SK-N-SH (cell line): ENCODE data around the gene RAB22A. TPM values are rescaled to one million over a fixed set of nuclear protein-coding genes. Genes with fewer than 3 reads are reported as not detected.

Source experiments
- CTCF ChIA-PET: fragments of 300-600, 350-600 bp; formaldehyde crosslinking; extraction: SDS; loops from one replicate; lab custom pipeline; 2021; lab: Yijun Ruan, JAX
- POLR2A ChIA-PET: fragments of 350-600 bp; sonication (Branson Sonifier 250); formaldehyde crosslinking; extraction: SDS; loops from one replicate; lab custom pipeline; 2020; ENCODE audit warnings: antibody characterized with exemption, inconsistent platforms; lab: Yijun Ruan, JAX
- DNase-seq: peaks from one replicate; pipeline ENCODE4 v3.0.0; 2012
- H2AFZ ChIP-seq: fragments of 200-600 bp; sonication (generic); 2 replicates; pipeline ENCODE4 v1.8.1; 2016; ENCODE audit warnings: antibody characterized with exemption, mild to moderate bottlenecking, low read depth
- H3F3A ChIP-seq: fragments of 200-600 bp; sonication (generic); replicated peaks from 2 replicates; pipeline ENCODE3; 2016; ENCODE audit warnings: antibody characterized with exemption, mild to moderate bottlenecking; ENCODE audit not compliant: insufficient read depth
- H3K27ac ChIP-seq, 2 experiments: fragments of 200-500 bp in 1 of 2; fragments of 200-600 bp in 1 of 2; sonication (Bioruptor generic) in 1 of 2; sonication (generic), shearing (Covaris generic) in 1 of 2; 2 replicates each; pipeline versions ENCODE4 v1.5.1 to v1.6.1; 2014 to 2016; ENCODE audit warnings: low read depth in 2 of 2, inconsistent platforms in 1 of 2, low read length in 1 of 2, mild to moderate bottlenecking in 1 of 2, mixed read lengths in 1 of 2
- H3K27me3 ChIP-seq: fragments of 200-600 bp; sonication (generic), shearing (Covaris generic); 2 replicates; pipeline ENCODE4 v1.6.1; 2016; ENCODE audit warnings: mixed run types; ENCODE audit not compliant: insufficient read depth
- H3K36me3 ChIP-seq, 2 experiments: fragments of 200-500 bp in 1 of 2; fragments of 200-600 bp in 1 of 2; sonication (Bioruptor generic) in 1 of 2; sonication (generic) in 1 of 2; replicated peaks in 1 of 2; 2 replicates each; pipeline versions ENCODE3 to v1.5.1; 2014 to 2016; ENCODE audit warnings: low read length in 1 of 2, mild to moderate bottlenecking in 1 of 2; ENCODE audit not compliant: insufficient read depth in 2 of 2, control insufficient read depth in 1 of 2
- H3K4me1 ChIP-seq, 2 experiments: fragments of 200-500 bp in 1 of 2; fragments of 200-600 bp in 1 of 2; sonication (Bioruptor generic) in 1 of 2; sonication (generic), shearing (Covaris generic) in 1 of 2; 2 replicates each; pipeline versions ENCODE4 v1.5.1 to v1.6.1; 2014 to 2016; ENCODE audit warnings: low read depth in 1 of 2, low read length in 1 of 2, mixed run types in 1 of 2; ENCODE audit not compliant: insufficient read depth in 2 of 2, control insufficient read depth in 1 of 2
- H3K4me2 ChIP-seq: fragments of 200-600 bp; sonication (generic), shearing (Covaris generic); 2 replicates; pipeline ENCODE4 v1.6.1; 2017; ENCODE audit warnings: mixed run types
- H3K4me3 ChIP-seq, 2 experiments: fragments of 200-500 bp in 1 of 2; fragments of 200-600 bp in 1 of 2; sonication (Bioruptor generic) in 1 of 2; sonication (generic), shearing (Covaris generic) in 1 of 2; 2 replicates each; pipeline versions ENCODE4 v1.5.1 to v1.8.1; 2014 to 2016; ENCODE audit warnings: low read depth in 2 of 2, inconsistent platforms in 1 of 2, low read length in 1 of 2, mild to moderate bottlenecking in 1 of 2, mixed read lengths in 1 of 2, moderate library complexity in 1 of 2
- H3K79me2 ChIP-seq: fragments of 200-600 bp; sonication (generic); 2 replicates; pipeline ENCODE4 v1.8.1; 2017; ENCODE audit warnings: mild to moderate bottlenecking; ENCODE audit not compliant: insufficient read depth
- H3K9ac ChIP-seq: fragments of 200-600 bp; sonication (generic); 2 replicates; pipeline ENCODE4 v1.6.1; 2017; ENCODE audit warnings: mixed run types
- H3K9me2 ChIP-seq: fragments of 200-600 bp; sonication (generic); 2 replicates; pipeline ENCODE4 v1.6.1; 2017; ENCODE audit warnings: mixed run types
- H3K9me3 ChIP-seq: fragments of 200-600 bp; sonication (generic); 2 replicates; pipeline ENCODE4 v1.6.1; 2017; ENCODE audit warnings: mixed run types, mild to moderate bottlenecking, moderate library complexity
- H4K20me1 ChIP-seq: fragments of 200-600 bp; sonication (generic); 2 replicates; pipeline ENCODE4 v1.6.1; 2017; ENCODE audit warnings: mild to moderate bottlenecking, mixed run types; ENCODE audit not compliant: insufficient read depth
- ELF1 ChIP-seq: IDR thresholded peaks from 2 replicates; pipeline ENCODE4 v1.4.0; 2012
- FOSL2 ChIP-seq: IDR thresholded peaks from 2 replicates; pipeline ENCODE4 v1.4.0; 2012; ENCODE audit warnings: low read depth, mild to moderate bottlenecking, moderate library complexity, borderline replicate concordance
- FOXM1 ChIP-seq: IDR thresholded peaks from 2 replicates; pipeline ENCODE4 v1.4.0; 2012; ENCODE audit warnings: low read depth, mild to moderate bottlenecking
- GATA2 ChIP-seq: sonication (generic); formaldehyde crosslinking; IDR thresholded peaks from 2 replicates; pipeline ENCODE4 v1.5.0; 2020; ENCODE audit warnings: mild to moderate bottlenecking, missing genetic modification reagents
- MEF2A ChIP-seq: IDR thresholded peaks from 2 replicates; pipeline ENCODE4 v1.4.0; 2012; ENCODE audit warnings: low read depth, borderline replicate concordance
- NFIC ChIP-seq: IDR thresholded peaks from 2 replicates; pipeline ENCODE4 v1.4.0; 2012; ENCODE audit warnings: borderline replicate concordance
- NRF1 ChIP-seq: IDR thresholded peaks from 2 replicates; pipeline ENCODE4 v1.6.1; 2012; ENCODE audit warnings: low read depth, mild to moderate bottlenecking, low read length
- RCOR1 ChIP-seq: fragments of 150-350 bp; IDR thresholded peaks from 2 replicates; pipeline ENCODE4 v1.6.1; 2017; ENCODE audit warnings: antibody characterized with exemption, low read length
- RFX5 ChIP-seq: IDR thresholded peaks from 2 replicates; pipeline ENCODE4 v1.6.1; 2012; ENCODE audit warnings: mild to moderate bottlenecking, improper control_type of control experiment, low read length
- TEAD4 ChIP-seq: IDR thresholded peaks from 2 replicates; pipeline ENCODE4 v1.4.0; 2012; ENCODE audit warnings: mild to moderate bottlenecking, borderline replicate concordance; ENCODE audit not compliant: insufficient read depth
- WGBS: methylation state at CpG from one replicate; pipeline ENCODE4 v1.1.6; 2017; ENCODE audit warnings: low lambda C conversion rate; 5-methylcytosine and 5-hydroxymethylcytosine counted together
- polyA plus RNA-seq, 3 experiments: library from polyadenylated mRNA; depleted of rRNA; stranded (reverse); fragments of >200 nt; gene quantifications; 2 replicates each; pipeline ENCODE4 v1.2.3, GENCODE V29; 2012
- TF ChIP-seq, protein P1 (sequence below): fragments of 200-600 bp; sonication (generic); IDR thresholded peaks from 2 replicates; pipeline ENCODE4 v1.6.1; 2017; ENCODE audit warnings: antibody characterized with exemption, mild to moderate bottlenecking, moderate library complexity
- TF ChIP-seq, protein P2 (sequence below): IDR thresholded peaks from 2 replicates; pipeline ENCODE4 v1.4.0; 2012; ENCODE audit warnings: low read depth
- TF ChIP-seq, protein P3 (sequence below): IDR thresholded peaks from 2 replicates; pipeline ENCODE4; 2012
- TF ChIP-seq, protein P4 (sequence below): fragments of 150-350 bp; IDR thresholded peaks from 2 replicates; pipeline ENCODE4 v1.6.1; 2017; ENCODE audit warnings: antibody characterized with exemption, low read length, low read depth, borderline replicate concordance

RAB22A gene
- polyA plus RNA-seq, 1 of the 3 experiments (the other 2 are of a cell fraction): 10.7 TPM

DNA sequence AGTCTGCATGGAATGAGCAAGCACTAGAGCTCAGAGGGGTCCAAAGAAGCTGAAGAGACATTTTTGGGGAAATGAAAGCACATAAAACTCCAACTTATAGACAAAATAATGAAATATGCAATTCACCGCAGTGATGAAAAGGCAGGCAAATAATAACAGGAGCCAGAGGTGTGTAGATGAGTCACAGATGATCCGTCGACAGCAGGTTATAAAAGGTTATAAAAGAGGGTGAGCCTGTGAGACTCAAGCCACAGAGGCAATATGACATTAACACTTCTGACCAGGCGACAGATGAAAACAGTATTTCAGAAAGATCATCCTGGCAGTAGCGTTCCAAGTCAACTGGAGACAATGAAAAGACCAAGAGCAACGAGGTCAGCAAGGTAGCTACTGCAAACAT, 45.2 kb upstream of the RAB22A start:
- H3K9ac ChIP-seq: no peak overlapping the region
- H3K4me3 ChIP-seq: no peak overlapping the region
- DNase-seq: no peak
- peaks cover 14% of the 10 kb centered on the region for H3F3A ChIP-seq
- TF ChIP-seq FOSL2: no peak
- TF ChIP-seq, protein P1, sequence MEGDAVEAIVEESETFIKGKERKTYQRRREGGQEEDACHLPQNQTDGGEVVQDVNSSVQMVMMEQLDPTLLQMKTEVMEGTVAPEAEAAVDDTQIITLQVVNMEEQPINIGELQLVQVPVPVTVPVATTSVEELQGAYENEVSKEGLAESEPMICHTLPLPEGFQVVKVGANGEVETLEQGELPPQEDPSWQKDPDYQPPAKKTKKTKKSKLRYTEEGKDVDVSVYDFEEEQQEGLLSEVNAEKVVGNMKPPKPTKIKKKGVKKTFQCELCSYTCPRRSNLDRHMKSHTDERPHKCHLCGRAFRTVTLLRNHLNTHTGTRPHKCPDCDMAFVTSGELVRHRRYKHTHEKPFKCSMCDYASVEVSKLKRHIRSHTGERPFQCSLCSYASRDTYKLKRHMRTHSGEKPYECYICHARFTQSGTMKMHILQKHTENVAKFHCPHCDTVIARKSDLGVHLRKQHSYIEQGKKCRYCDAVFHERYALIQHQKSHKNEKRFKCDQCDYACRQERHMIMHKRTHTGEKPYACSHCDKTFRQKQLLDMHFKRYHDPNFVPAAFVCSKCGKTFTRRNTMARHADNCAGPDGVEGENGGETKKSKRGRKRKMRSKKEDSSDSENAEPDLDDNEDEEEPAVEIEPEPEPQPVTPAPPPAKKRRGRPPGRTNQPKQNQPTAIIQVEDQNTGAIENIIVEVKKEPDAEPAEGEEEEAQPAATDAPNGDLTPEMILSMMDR: no peak
- no peak for TF ChIP-seq FOXM1
- TF ChIP-seq TEAD4: no peak
- TF ChIP-seq, protein P2, sequence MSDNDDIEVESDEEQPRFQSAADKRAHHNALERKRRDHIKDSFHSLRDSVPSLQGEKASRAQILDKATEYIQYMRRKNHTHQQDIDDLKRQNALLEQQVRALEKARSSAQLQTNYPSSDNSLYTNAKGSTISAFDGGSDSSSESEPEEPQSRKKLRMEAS: no peak
- no peak for TF ChIP-seq ELF1
- no peak for TF ChIP-seq MEF2A
- TF ChIP-seq NFIC: no peak
- no peak for TF ChIP-seq GATA2 (CRISPR knock-in tag)
- TF ChIP-seq, protein P3, sequence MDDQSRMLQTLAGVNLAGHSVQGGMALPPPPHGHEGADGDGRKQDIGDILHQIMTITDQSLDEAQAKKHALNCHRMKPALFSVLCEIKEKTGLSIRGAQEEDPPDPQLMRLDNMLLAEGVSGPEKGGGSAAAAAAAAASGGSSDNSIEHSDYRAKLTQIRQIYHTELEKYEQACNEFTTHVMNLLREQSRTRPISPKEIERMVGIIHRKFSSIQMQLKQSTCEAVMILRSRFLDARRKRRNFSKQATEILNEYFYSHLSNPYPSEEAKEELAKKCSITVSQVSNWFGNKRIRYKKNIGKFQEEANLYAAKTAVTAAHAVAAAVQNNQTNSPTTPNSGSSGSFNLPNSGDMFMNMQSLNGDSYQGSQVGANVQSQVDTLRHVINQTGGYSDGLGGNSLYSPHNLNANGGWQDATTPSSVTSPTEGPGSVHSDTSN: no peak
- no peak for TF ChIP-seq RFX5
- no peak overlapping the region for H3K4me2 ChIP-seq
- no peaks in the 10 kb centered on the region for H4K20me1 ChIP-seq
- WGBS: 95% methylated on average over 6 of the region's 6 CpGs
- no peak overlapping the region for H2AFZ ChIP-seq
- H3K79me2 ChIP-seq: peaks cover 9% of the 10 kb centered on the region
- no peak overlapping the region for H3K27ac ChIP-seq
- peaks cover 26 to 43% of the 10 kb centered on the region in 2 experiments for H3K36me3 ChIP-seq
- no peaks in the 10 kb centered on the region for H3K27me3 ChIP-seq
- H3K9me2 ChIP-seq: no peaks in the 10 kb centered on the region
- ChIA-PET POLR2A (no interaction called here), CTCF (no interaction called here)
- no peaks in the 10 kb centered on the region for H3K9me3 ChIP-seq
- H3K4me1 ChIP-seq: peaks cover 13 to 15% of the 10 kb centered on the region in 2 experiments

DNA sequence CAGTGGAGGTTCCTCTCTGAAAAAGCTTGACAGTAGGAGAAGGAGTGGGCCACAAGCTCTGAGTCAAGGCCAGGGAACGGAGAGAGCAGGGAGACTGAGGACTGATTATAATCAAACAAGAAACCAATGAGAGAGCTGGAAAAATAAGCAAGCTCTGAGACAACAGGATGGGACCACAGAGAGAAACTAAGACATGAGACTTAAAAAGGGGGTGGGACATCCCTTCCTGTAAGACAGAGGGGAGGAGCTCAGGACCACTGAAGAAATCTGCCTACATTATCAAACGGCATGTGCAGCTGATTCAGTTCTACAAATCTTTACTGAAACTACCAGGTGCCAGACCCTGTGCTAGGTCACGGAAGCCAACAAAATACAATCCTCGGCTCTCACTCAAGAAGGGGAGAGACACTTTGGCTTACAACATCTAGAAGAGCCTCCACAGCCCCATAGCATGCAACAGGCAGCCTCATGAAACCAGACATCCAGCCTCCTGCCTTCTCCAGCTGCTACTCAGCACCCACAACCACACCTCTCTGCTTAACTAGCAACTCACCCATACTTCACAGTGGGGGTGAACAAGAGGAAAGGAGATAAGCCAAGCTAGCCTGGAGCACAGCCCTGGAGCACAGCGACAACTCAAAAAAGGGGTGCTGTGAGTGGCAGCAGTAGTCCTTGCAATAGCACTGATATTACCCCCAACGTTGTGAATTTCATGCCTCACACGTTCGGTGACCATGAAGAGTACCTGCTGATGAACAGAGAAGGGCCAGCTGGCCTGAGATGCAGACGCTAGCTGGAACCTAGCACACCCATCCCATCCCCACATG, 41.9 kb upstream of the RAB22A start:
- H3K9ac ChIP-seq: no peak overlapping the region
- DNase-seq: no peak
- H3K36me3 ChIP-seq: peaks cover 35 to 49% of the 10 kb centered on the region in 2 experiments
- POLR2A ChIA-PET: no interaction called here
- H3K9me2 ChIP-seq: no peaks in the 10 kb centered on the region
- H3K9me3 ChIP-seq: no peaks in the 10 kb centered on the region
- no peak overlapping the region for H3K4me2 ChIP-seq
- peaks cover 6% of the 10 kb centered on the region for H3K79me2 ChIP-seq
- peaks cover 18% of the 10 kb centered on the region for H3F3A ChIP-seq
- no peaks in the 10 kb centered on the region for H4K20me1 ChIP-seq
- H3K4me1 ChIP-seq: peaks cover 0 to 17% of the 10 kb centered on the region in 2 experiments; a peak in 3 of 4 replicates
- no peak overlapping the region for H3K27ac ChIP-seq
- TF ChIP-seq FOXM1 (no peak), TEAD4 (no peak), NRF1 (no peak), RCOR1 (no peak)
- TF ChIP-seq, protein P4, sequence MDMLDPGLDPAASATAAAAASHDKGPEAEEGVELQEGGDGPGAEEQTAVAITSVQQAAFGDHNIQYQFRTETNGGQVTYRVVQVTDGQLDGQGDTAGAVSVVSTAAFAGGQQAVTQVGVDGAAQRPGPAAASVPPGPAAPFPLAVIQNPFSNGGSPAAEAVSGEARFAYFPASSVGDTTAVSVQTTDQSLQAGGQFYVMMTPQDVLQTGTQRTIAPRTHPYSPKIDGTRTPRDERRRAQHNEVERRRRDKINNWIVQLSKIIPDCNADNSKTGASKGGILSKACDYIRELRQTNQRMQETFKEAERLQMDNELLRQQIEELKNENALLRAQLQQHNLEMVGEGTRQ: no peak
- WGBS: 87% methylated on average over 9 of the region's 9 CpGs
- no peak overlapping the region for H2AFZ ChIP-seq
- CTCF ChIA-PET: no interaction called here
- no peak overlapping the region for H3K4me3 ChIP-seq
- no peaks in the 10 kb centered on the region for H3K27me3 ChIP-seq
